Stimulated activated CD8-positive, alpha-beta memory T cell treated with anti-CD3 and anti-CD28 coated beads, Interleukin-15, amount 100 ng/mL, for 1 hour (primary cell): ENCODE measurements around the gene PARD3.
"Not testable (repeated sequence)": the region's sequence is repeated elsewhere in the genome, so short reads cannot be mapped to it uniquely, and the experiment has no call there.

Experiments
- DNase-seq: peaks from one replicate; pipeline ENCODE4 v3.0.0-alpha.2; 2020; ENCODE audit warnings: low read depth

PARD3 gene

GRCh38 chr10:34294137-34294536 is 521.0 kb downstream of the PARD3 start:
- DNase-seq, result no peak

- no peak for DNase-seq
Measured at GRCh38 chr10:34292675-34293074, 522.4 kb downstream of the PARD3 start.

- no peak for DNase-seq
Measured at GRCh38 chr10:34292194-34292565, 522.9 kb downstream of the PARD3 start.

- DNase-seq, result no peak
Measured at GRCh38 chr10:34291466-34292193, 523.5 kb downstream of the PARD3 start.

- DNase-seq, result no peak
Measured at GRCh38 chr10:34290412-34291081, 524.5 kb downstream of the PARD3 start.

- DNase-seq, result no peak
Measured at GRCh38 chr10:34288634-34289033, 526.5 kb downstream of the PARD3 start.

GRCh38 chr10:34286136-34286739 is 528.9 kb downstream of the PARD3 start:
- no peak for DNase-seq

GRCh38 chr10:34281661-34282582 is 533.2 kb downstream of the PARD3 start:
- no peak for DNase-seq

- DNase-seq, result no peak
Measured at GRCh38 chr10:34280599-34281374, 534.3 kb downstream of the PARD3 start.

- no peak for DNase-seq
Measured at GRCh38 chr10:34275626-34276130, 539.4 kb downstream of the PARD3 start.

GRCh38 chr10:34274906-34275305 is 540.2 kb downstream of the PARD3 start:
- DNase-seq, result no peak

GRCh38 chr10:34273340-34273739 is 541.8 kb downstream of the PARD3 start:
- DNase-seq, result no peak

- no peak for DNase-seq
Measured at GRCh38 chr10:34272316-34272715, 542.8 kb downstream of the PARD3 start.

GRCh38 chr10:34268410-34268809 is 546.7 kb downstream of the PARD3 start:
- DNase-seq, result not testable (repeated sequence)

- no peak for DNase-seq
Measured at GRCh38 chr10:34262985-34263384, 552.1 kb downstream of the PARD3 start.

GRCh38 chr10:34260904-34261303 is 554.2 kb downstream of the PARD3 start:
- DNase-seq, result no peak

GRCh38 chr10:34256216-34256615 is 558.9 kb downstream of the PARD3 start:
- DNase-seq, result no peak

GRCh38 chr10:34255035-34255434 is 560.1 kb downstream of the PARD3 start:
- DNase-seq, result no peak

GRCh38 chr10:34254596-34254995 is 560.5 kb downstream of the PARD3 start:
- DNase-seq, result no peak

- DNase-seq, result no peak
Measured at GRCh38 chr10:34252111-34252510, 563.0 kb downstream of the PARD3 start.

- DNase-seq, result no peak
Measured at GRCh38 chr10:34251177-34251576, 563.9 kb downstream of the PARD3 start.
